Vagina (tissue), 2 donors: Measurements from ENCODE around the gene MCM7.

Experiments
- POLR2A ChIP-seq, 2 donors: fragments of 450-650 bp; IDR thresholded peaks; one replicate each; pipeline ENCODE4 v1.6.1; 2017; ENCODE audit warnings: antibody characterized with exemption in 2 of 2, mild to moderate bottlenecking in 2 of 2, moderate library complexity in 2 of 2
- POLR2AphosphoS5 ChIP-seq, 2 donors: sonication (generic); formaldehyde crosslinking; IDR thresholded peaks; one replicate each; pipeline ENCODE4 v1.9.0; 2017; ENCODE audit warnings: antibody characterized with exemption in 2 of 2, mild to moderate bottlenecking in 2 of 2, low read depth in 1 of 2; ENCODE audit not compliant: insufficient read depth in 1 of 2
- TF ChIP-seq, protein P1 (sequence below), 3 experiments: fragments of 450-650 bp in 2 of 3; fragments of 200-600 bp in 1 of 3; sonication (generic) in 1 of 3; IDR thresholded peaks; one replicate each; pipeline ENCODE4 v1.5.1; 2017 to 2019; ENCODE audit warnings: antibody characterized with exemption in 3 of 3, mild to moderate bottlenecking in 2 of 3, moderate library complexity in 2 of 3

DNA sequence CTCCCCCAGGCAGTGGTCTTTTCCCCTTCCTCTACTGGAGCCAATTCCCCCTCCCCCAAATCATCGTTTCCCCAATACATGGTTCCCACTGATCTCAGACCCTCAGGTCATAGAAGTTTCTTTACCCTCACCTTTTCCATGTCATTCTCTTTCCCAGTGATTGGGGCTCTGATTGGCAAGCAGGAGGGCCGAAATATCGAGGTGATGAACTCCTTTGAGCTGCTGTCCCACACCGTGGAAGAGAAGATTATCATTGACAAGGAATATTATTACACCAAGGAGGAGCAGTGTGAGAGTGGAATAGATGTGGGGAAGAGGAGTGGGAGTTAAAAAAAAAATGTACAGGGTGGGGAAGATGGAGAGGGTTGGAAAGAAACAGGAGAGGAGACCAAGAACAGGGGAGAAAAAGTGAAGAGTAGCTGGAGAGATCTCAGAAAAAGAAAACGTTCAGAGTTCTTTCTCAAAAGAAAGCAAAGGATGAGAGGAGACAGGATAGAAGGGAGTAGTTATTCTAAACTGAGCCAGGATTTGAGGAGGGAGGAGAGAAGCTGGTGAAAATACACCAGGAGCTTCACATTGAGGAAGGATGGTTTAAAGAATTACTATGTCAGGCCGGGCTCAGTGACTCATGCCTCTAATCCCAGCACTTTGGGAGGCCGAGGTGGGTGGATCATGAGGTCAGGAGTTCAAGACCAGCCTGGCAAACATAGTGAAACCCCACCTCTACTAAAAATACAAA is 11.6 kb downstream of the MCM7 start:
- TF ChIP-seq, protein P1, sequence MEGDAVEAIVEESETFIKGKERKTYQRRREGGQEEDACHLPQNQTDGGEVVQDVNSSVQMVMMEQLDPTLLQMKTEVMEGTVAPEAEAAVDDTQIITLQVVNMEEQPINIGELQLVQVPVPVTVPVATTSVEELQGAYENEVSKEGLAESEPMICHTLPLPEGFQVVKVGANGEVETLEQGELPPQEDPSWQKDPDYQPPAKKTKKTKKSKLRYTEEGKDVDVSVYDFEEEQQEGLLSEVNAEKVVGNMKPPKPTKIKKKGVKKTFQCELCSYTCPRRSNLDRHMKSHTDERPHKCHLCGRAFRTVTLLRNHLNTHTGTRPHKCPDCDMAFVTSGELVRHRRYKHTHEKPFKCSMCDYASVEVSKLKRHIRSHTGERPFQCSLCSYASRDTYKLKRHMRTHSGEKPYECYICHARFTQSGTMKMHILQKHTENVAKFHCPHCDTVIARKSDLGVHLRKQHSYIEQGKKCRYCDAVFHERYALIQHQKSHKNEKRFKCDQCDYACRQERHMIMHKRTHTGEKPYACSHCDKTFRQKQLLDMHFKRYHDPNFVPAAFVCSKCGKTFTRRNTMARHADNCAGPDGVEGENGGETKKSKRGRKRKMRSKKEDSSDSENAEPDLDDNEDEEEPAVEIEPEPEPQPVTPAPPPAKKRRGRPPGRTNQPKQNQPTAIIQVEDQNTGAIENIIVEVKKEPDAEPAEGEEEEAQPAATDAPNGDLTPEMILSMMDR (IDR thresholded peaks at IDR 0.05) = no peak
- TF ChIP-seq POLR2A (IDR thresholded peaks at IDR 0.05) (no peak), POLR2AphosphoS5 (IDR thresholded peaks at IDR 0.05; ENCODE audit: insufficient read depth in 1 of 2, low read depth in 1 of 2) (no peak)
